Uterus (tissue), 4 donors: ENCODE results near the gene NTSR1. TPM values are rescaled to one million over a fixed set of nuclear protein-coding genes. Genes with fewer than 3 reads are reported as not detected.

ENCODE experiments used
- DNase-seq, 2 donors: peaks; one replicate each; pipeline ENCODE4 v3.0.0-alpha.2; 2019 to 2020
- H3K27ac ChIP-seq, 2 donors: fragments of 200-600 bp; sonication (generic); 1 replicate in 1 of 2; 2 replicates in 1 of 2; pipeline ENCODE4 v1.5.1; 2016 to 2018
- H3K27me3 ChIP-seq, 2 donors: fragments of 200-600 bp; sonication (generic); one replicate each; pipeline ENCODE4 v1.5.1; 2018 to 2019; ENCODE audit warnings: control low read depth in 1 of 2
- H3K36me3 ChIP-seq, 2 donors: fragments of 200-600 bp; sonication (generic); one replicate each; pipeline ENCODE4 v1.5.1; 2019; ENCODE audit warnings: control low read depth in 1 of 2
- H3K4me1 ChIP-seq, 2 donors: fragments of 200-600 bp; sonication (generic); one replicate each; pipeline ENCODE4 v1.5.1; 2018 to 2019; ENCODE audit warnings: control low read depth in 1 of 2
- H3K4me3 ChIP-seq, 2 donors: fragments of 200-600 bp; sonication (generic); 1 replicate in 1 of 2; 2 replicates in 1 of 2; pipeline ENCODE4 v1.5.1; 2018 to 2019; ENCODE audit warnings: mild to moderate bottlenecking in 1 of 2
- H3K9me3 ChIP-seq, 2 donors: fragments of 200-600 bp; sonication (generic); one replicate each; pipeline ENCODE4 v1.5.1; 2019; ENCODE audit warnings: control low read depth in 1 of 2
- CTCF ChIP-seq, 4 experiments: fragments of 200-600 bp in 2 of 4; fragments of 450-650 bp in 2 of 4; sonication (generic) in 2 of 4; IDR thresholded peaks; one replicate each; pipeline ENCODE4 v1.5.1; 2016 to 2019; ENCODE audit warnings: antibody characterized with exemption in 4 of 4, mild to moderate bottlenecking in 2 of 4, moderate library complexity in 1 of 4
- POLR2A ChIP-seq, 2 donors: fragments of 450-650 bp; IDR thresholded peaks; one replicate each; pipeline ENCODE4 v1.6.1; 2016; ENCODE audit warnings: antibody characterized with exemption in 2 of 2, mild to moderate bottlenecking in 1 of 2, moderate library complexity in 1 of 2
- intact Hi-C: fragments of 100-400 bp; cut with DNase I; formaldehyde crosslinking; loops from one replicate; pipeline ENCODE4 v1.15.1; 2023; ENCODE audit warnings: low total_unique reads
- total RNA-seq, 4 donors: library from RNA; depleted of rRNA in 3 of 4; stranded (reverse); fragments of >200 nt in 3 of 4; gene quantifications; one replicate each; pipeline versions ENCODE4 v1.1.0 to v1.2.4, GENCODE V29; 2014 to 2023
- donor health status: DM: yes; HTN: yes; CAD: no.

Gene NTSR1
- total RNA-seq, 4 donors from 2014 or later, result not detected

- DNase-seq, result no peak
- Histone ChIP-seq H3K4me1 (no peaks in the 10 kb centered on the region), H3K27me3 (no peaks in the 10 kb centered on the region)
Measured at GRCh38 chr20:62735331-62735821, 26.7 kb downstream of the NTSR1 start.

GRCh38 chr20:62736026-62736406 is 27.4 kb downstream of the NTSR1 start:
- intact Hi-C loops, result no loop called here
- no peaks in the 10 kb centered on the region for H3K9me3 ChIP-seq
- H3K36me3 ChIP-seq, result no peaks in the 10 kb centered on the region
- DNase-seq, result no peak
- no peak overlapping the region for H3K27ac ChIP-seq
- no peak overlapping the region for H3K4me3 ChIP-seq
- H3K4me1 ChIP-seq, result no peaks in the 10 kb centered on the region
- TF ChIP-seq POLR2A (IDR thresholded peaks at IDR 0.05) (no peak), CTCF (IDR thresholded peaks at IDR 0.05) (no peak)
- H3K27me3 ChIP-seq, result peaks cover 0 to 5% of the 10 kb centered on the region in 2 donors

More at GRCh38 chr20:62735331-62735821, 26.7 kb downstream of the NTSR1 start:
- Histone ChIP-seq H3K4me3 (no peak overlapping the region), H3K9me3 (no peaks in the 10 kb centered on the region), H3K36me3 (no peaks in the 10 kb centered on the region), H3K27ac (no peak overlapping the region)
- TF ChIP-seq POLR2A (IDR thresholded peaks at IDR 0.05) (no peak), CTCF (IDR thresholded peaks at IDR 0.05) (no peak)
- intact Hi-C loops, result no loop called here

- Histone ChIP-seq H3K4me3 (no peak overlapping the region), H3K9me3 (no peaks in the 10 kb centered on the region), H3K4me1 (no peaks in the 10 kb centered on the region), H3K27me3 (peaks cover 0 to 5% of the 10 kb centered on the region in 2 donors), H3K27ac (no peak overlapping the region), H3K36me3 (no peaks in the 10 kb centered on the region)
- intact Hi-C loops, result no loop called here
- no peak for TF ChIP-seq CTCF (IDR thresholded peaks at IDR 0.05)
- TF ChIP-seq POLR2A (IDR thresholded peaks at IDR 0.05), result no peak
- no peak for DNase-seq
Measured at GRCh38 chr20:62736407-62737071, 27.9 kb downstream of the NTSR1 start.

GRCh38 chr20:62737271-62737811 is 28.7 kb downstream of the NTSR1 start:
- intact Hi-C loops, result no loop called here
- H3K4me1 ChIP-seq, result no peaks in the 10 kb centered on the region
- H3K36me3 ChIP-seq, result no peaks in the 10 kb centered on the region
- peaks cover 0 to 5% of the 10 kb centered on the region in 2 donors for H3K27me3 ChIP-seq
- TF ChIP-seq CTCF (IDR thresholded peaks at IDR 0.05) (no peak), POLR2A (IDR thresholded peaks at IDR 0.05) (no peak)
- H3K9me3 ChIP-seq, result no peaks in the 10 kb centered on the region
- H3K4me3 ChIP-seq, result no peak overlapping the region
- H3K27ac ChIP-seq, result no peak overlapping the region
- no peak for DNase-seq
